Large intestine (tissue), 3 donors: Measurements from ENCODE around the gene MALT1. TPM values are rescaled to one million over a fixed set of nuclear protein-coding genes. Genes with fewer than 3 reads are reported as not detected.
"Not testable (repeated sequence)": the region's sequence is repeated elsewhere in the genome, so short reads cannot be mapped to it uniquely, and the experiment has no call there.

Experiments used
- DNase-seq, 2 donors: peaks; one replicate each; pipeline versions ENCODE4 v3.0.0 to v3.0.0-alpha.2; 2013
- H3K27ac ChIP-seq: one replicate; pipeline ENCODE4 v1.5.1; 2013; ENCODE audit warnings: low read length
- H3K27me3 ChIP-seq: 2 replicates; pipeline ENCODE4 v1.6.1; 2013; ENCODE audit warnings: low read length; ENCODE audit not compliant: control insufficient read depth, insufficient read depth
- H3K36me3 ChIP-seq: 2 replicates; pipeline ENCODE4 v1.6.1; 2013; ENCODE audit warnings: low read length; ENCODE audit not compliant: control insufficient read depth, insufficient read depth
- H3K4me1 ChIP-seq: one replicate; pipeline ENCODE4 v1.6.1; 2013; ENCODE audit warnings: low read length; ENCODE audit not compliant: control insufficient read depth, insufficient read depth
- H3K4me3 ChIP-seq: one replicate; pipeline ENCODE4 v1.5.1; 2013; ENCODE audit warnings: low read length
- H3K9me3 ChIP-seq: one replicate; pipeline ENCODE4 v1.6.1; 2013; ENCODE audit warnings: mild to moderate bottlenecking, low read depth, low read length, moderate library complexity; ENCODE audit not compliant: control insufficient read depth
- WGBS: methylation state at CpG from one replicate; pipeline ENCODE4 v1.1.5; 2013; ENCODE audit warnings: low lambda C conversion rate; ENCODE audit not compliant: insufficient coverage; 5-methylcytosine and 5-hydroxymethylcytosine counted together
- polyA plus RNA-seq: library from polyadenylated mRNA; unstranded; fragments of 120-200 nt; gene quantifications from one replicate; pipeline ENCODE4 v1.2.1, GENCODE V29; 2013

The MALT1 gene
- polyA plus RNA-seq, 1 donor, result 25.4 TPM

DNA sequence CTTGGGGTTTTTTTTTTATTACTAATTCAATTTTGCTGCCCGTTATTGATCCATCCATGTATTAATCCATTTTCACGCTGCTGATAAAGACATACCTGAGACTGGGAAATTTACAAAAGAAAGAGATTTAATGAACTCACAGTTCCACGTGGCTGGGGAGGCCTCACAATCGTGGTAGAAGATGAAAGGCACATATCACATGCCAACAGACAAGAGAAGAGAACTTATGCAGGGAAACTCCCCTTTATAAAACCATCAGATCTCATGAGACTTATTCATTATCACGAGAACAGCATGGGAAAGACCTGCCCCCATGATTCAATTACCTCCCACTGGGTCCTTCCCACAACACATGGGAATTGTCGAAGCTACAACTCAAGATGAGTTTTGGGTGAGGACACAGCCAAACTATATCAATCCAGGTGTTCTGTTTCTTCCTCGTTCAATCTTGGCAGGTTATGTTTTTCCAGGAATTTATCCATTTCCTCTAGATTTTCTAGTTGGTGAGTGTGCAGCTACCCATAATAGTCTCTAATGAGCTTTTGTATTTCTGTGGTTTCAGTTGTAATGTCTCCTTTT is 18.0 kb upstream of the MALT1 start:
- 71% methylated on average over 1 of the region's 7 CpGs for WGBS
- H3K27me3 ChIP-seq, H3K4me1 ChIP-seq, H3K9me3 ChIP-seq, DNase-seq, H3K27ac ChIP-seq, H3K4me3 ChIP-seq, H3K36me3 ChIP-seq: not testable (repeated sequence)

DNA sequence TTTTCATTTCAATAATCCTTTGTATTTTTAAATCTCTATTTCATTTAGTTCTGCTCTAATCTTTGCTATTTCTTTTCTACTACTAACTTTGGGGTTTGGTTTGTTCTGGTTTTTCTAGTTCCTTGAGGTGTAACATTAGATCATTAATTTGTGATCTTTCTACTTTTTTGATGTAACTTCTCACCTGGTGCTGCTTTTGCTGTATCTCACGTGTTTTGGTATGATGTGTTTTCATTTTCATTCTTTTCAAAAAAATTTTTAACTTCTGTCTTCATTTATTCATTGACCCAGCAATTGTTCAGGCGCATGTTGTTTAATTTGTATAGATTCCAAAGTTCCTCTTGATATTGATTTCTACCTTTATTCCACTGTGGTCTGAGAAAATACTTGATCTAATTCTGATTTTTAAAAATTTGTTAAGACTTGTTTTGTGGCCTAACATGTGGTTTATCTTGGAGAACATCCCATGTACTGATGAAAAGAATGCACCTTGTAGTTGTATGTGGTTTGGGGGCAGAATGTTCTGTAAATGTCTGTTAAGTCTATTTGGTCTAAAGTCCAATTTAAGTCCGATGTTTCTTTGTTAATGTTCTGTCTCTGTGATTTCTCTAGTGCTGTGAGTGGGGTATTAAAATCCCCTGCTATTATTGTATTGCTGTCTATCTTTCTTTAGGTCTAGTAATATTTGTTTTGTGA is 17.3 kb upstream of the MALT1 start:
- Histone ChIP-seq H3K4me1 (no peaks in the 10 kb centered on the region), H3K27me3 (no peaks in the 10 kb centered on the region), H3K4me3 (no peak overlapping the region), H3K27ac (no peak overlapping the region), H3K9me3 (no peaks in the 10 kb centered on the region), H3K36me3 (no peaks in the 10 kb centered on the region)
- WGBS, result no CpG with 5 or more reads among the region's 3 CpGs
- DNase-seq, result no peak

DNA sequence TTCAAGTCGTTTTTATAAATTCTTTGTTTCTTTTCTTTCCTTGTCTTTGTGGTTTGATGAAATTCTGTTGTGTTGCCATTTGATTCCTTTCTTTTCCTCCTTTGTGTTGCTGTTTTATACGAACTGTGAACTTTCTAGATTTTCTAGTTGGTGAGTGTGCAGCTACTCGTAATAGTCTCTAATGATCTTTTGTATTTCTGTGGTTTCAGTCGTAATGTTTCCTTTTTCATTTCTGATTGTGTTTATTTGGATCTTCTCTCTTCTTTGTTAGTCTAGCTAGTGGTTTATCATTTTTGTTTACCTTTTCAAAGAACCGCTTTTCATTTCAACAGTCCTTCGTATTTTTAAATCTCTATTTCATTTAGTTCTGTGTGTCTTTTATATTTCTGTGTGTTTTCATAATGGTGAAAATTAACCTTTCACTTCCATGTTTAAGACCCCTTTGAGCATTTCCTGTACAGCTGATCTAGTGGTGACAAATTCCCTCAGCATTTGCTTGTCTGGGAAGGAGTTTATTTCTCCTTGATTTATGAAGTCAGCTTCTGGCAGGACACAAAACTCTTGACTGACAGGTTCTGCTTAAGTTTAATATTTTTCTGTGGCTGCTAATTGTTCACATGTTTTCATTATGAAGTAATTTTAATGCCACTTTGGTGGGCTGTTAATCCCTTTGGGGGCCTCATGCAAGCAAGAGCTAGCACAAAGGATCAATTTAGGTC is 16.2 kb upstream of the MALT1 start:
- Histone ChIP-seq H3K36me3 (no peaks in the 10 kb centered on the region), H3K27ac (no peak overlapping the region), H3K27me3 (no peaks in the 10 kb centered on the region), H3K4me3 (no peak overlapping the region), H3K4me1 (no peaks in the 10 kb centered on the region), H3K9me3 (no peaks in the 10 kb centered on the region)
- WGBS, result 94% methylated on average over 4 of the region's 6 CpGs
- no peak for DNase-seq

DNA sequence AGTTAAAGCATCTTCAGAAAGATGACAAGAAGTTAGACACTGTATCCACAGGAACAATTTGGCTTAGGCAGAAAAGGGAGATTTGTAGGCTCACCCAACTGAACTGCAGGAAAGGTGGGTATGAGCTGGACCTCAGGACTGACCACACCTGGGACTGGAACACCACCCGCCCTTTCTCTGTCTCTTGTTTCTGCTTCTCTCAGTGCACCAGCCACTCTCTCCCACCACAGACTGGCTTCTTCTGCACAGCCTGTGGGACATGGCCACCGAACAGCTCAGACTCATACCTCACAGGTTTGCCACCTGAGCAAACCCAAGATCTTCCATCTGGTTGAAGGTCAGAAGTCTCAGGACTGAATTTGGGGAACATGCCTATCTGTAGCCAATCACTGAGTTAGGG is 14.2 kb upstream of the MALT1 start:
- Histone ChIP-seq H3K4me1 (no peaks in the 10 kb centered on the region), H3K9me3 (no peaks in the 10 kb centered on the region), H3K27me3 (no peaks in the 10 kb centered on the region), H3K36me3 (no peaks in the 10 kb centered on the region), H3K4me3 (no peak overlapping the region), H3K27ac (no peak overlapping the region)
- WGBS, result no CpG with 5 or more reads among the region's 2 CpGs
- no peak for DNase-seq

DNA sequence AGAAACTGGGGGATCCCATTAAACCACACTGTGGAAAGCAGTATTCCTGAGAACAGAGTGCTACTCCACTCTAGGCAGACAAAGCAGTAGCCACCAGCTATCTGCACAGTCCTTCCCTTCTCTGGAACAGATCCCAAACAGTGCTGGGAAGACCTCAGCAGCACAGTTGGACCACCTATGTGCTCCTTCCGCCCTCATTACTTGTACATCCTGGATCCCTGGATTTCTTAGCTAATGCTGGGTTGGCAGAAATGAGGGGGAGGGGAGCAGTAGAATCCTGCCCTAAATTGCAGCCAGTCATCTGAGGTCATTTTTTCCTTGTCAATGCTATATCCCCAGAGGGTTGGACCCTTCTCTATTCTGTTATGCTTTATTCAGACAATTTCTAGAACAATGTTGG is 13.8 kb upstream of the MALT1 start:
- H3K36me3 ChIP-seq, result no peaks in the 10 kb centered on the region
- DNase-seq, result no peak
- H3K9me3 ChIP-seq, result no peaks in the 10 kb centered on the region
- no peak overlapping the region for H3K27ac ChIP-seq
- no CpG with 5 or more reads among the region's 1 CpG for WGBS
- no peaks in the 10 kb centered on the region for H3K27me3 ChIP-seq
- no peak overlapping the region for H3K4me3 ChIP-seq
- no peaks in the 10 kb centered on the region for H3K4me1 ChIP-seq

DNA sequence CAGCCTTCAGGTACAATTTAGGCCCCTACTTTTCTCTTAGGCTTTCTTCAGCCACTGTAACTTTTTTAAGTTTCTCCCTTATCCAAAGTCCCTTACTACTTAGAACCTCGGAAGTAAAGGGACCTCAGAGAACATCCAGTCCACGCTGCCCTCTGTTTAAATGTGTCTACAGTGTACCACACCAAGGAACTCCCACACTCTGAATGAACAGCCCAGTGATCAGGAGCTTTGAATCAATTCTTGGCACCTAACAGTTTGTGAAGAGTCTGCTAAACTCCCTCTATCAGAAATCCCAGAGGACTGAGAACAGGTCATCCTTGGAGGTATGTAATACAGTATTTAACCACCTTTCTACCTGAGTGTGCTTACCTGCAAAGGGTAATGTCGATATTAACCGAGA is 11.6 kb upstream of the MALT1 start:
- Histone ChIP-seq H3K27ac (no peak overlapping the region), H3K4me3 (no peak overlapping the region), H3K36me3 (no peaks in the 10 kb centered on the region), H3K27me3 (no peaks in the 10 kb centered on the region), H3K4me1 (no peaks in the 10 kb centered on the region), H3K9me3 (no peaks in the 10 kb centered on the region)
- DNase-seq, result no peak
- WGBS, result no CpG with 5 or more reads among the region's 4 CpGs

DNA sequence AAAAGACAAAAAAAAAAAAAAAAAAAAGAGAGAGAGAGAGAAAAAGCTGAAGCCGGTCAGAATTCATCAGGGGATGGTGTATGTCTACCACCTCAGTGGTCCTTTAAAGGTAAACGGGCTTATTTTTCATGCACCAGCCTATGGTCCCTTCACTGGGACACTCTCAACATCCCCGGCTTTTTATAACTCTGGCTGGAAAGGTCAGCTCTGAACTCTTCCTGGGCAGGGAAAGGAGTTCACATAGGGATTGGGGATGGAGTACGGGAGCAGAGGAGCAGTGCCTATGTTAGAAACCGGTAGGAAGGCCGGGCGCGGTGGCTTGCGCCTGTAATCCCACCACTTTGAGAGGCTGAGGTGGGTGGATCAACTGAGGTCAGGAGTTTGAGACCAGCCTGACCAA is 10.3 kb upstream of the MALT1 start:
- no peaks in the 10 kb centered on the region for H3K9me3 ChIP-seq
- 100% methylated on average over 4 of the region's 9 CpGs for WGBS

DNA sequence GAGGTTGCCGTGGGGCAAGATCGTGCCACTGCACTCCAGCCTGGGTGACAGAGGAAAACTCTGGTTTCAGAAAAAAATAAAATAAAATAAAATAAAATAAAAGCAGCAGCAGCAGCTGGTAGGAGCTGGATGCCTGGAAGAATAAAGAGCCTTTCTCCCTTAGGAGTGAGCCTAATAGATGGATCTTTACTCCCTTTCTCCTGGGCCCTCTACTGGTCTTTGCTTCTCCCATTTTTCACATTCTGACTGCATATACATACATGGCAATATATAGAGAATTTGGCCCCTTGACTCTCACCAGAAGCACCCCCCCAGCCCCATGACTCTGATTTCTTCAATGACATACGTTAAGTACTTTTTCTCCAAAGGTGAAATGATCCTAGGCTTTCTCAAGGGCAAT is 9.8 kb upstream of the MALT1 start:
- H3K9me3 ChIP-seq, result no peaks in the 10 kb centered on the region
- no peak overlapping the region for H3K27ac ChIP-seq
- no peak overlapping the region for H3K4me3 ChIP-seq
- 80% methylated on average over 1 of the region's 3 CpGs for WGBS
- H3K36me3 ChIP-seq, result no peaks in the 10 kb centered on the region
- no peaks in the 10 kb centered on the region for H3K27me3 ChIP-seq
- DNase-seq, result no peak
- H3K4me1 ChIP-seq, result no peaks in the 10 kb centered on the region

More for the DNA sequence above, 10.3 kb upstream of the MALT1 start:
- Histone ChIP-seq H3K4me1 (no peaks in the 10 kb centered on the region), H3K36me3 (no peaks in the 10 kb centered on the region), H3K27me3 (no peaks in the 10 kb centered on the region), H3K27ac (no peak overlapping the region), H3K4me3 (no peak overlapping the region)
- DNase-seq, result no peak

DNA sequence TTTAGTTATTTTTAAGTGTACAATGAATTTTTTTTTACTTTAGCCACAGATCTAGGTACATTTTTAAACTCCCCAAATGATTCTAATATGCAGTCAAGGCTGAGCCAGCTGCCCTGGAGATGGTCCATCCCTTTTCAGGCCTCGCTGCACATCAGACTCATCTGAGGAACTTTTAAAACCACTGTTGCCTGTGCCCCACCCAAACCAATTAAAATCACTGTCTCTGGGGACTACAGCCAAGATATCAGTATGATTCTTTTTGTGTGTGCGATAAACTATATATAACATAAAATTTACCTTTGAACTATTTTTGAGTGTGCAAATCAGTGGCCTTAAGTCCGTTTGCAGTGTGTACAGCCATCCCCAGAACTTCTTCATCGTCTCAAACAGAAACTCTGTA is 9.1 kb upstream of the MALT1 start:
- no peaks in the 10 kb centered on the region for H3K4me1 ChIP-seq
- no peak for DNase-seq

DNA sequence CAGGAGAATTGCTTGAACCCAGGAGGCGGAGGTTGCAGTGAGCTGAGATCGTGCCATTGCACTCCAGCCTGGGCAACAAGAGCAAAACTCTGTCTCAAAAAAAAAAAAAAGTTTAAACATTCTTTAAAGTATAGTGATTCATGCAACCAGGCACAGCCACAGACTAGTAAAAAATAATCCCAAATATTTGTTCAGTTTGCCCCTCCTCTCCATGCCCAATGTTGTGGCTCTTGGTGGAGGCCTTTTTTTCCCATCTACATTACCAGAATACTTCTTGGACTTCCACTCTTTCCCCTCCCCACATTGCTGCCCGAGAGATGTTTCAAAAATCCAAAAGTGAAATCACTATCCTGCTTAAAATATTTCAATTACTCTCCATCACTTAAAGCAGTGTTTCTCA is 5.1 kb upstream of the MALT1 start:
- no peak overlapping the region for H3K4me3 ChIP-seq
- H3K27me3 ChIP-seq, result no peaks in the 10 kb centered on the region
- no CpG with 5 or more reads among the region's 3 CpGs for WGBS
- no peak for DNase-seq
- no peaks in the 10 kb centered on the region for H3K4me1 ChIP-seq
- H3K27ac ChIP-seq, result no peak overlapping the region
- H3K36me3 ChIP-seq, result no peaks in the 10 kb centered on the region
- no peaks in the 10 kb centered on the region for H3K9me3 ChIP-seq

More for the DNA sequence above, 9.1 kb upstream of the MALT1 start:
- no peaks in the 10 kb centered on the region for H3K27me3 ChIP-seq
- no peaks in the 10 kb centered on the region for H3K9me3 ChIP-seq
- H3K36me3 ChIP-seq, result no peaks in the 10 kb centered on the region
- H3K27ac ChIP-seq, result no peak overlapping the region
- 100% methylated on average over 1 of the region's 4 CpGs for WGBS
- no peak overlapping the region for H3K4me3 ChIP-seq
